HG02981 (cell line): ENCODE data around the gene FCSK.
"Not testable (repeated sequence)": the region's sequence is repeated elsewhere in the genome, so short reads cannot be mapped to it uniquely, and the experiment has no call there.

Experiments used
- ATAC-seq: cut with Tn5 transposase; IDR thresholded peaks from one replicate; pipeline ENCODE4 v1.9.1; 2021; ENCODE audit warnings: mild to moderate bottlenecking, moderate library complexity; ENCODE audit not compliant: unreplicated experiment

Gene FCSK

GRCh38 chr16:70522216-70523075 is 68.1 kb downstream of the FCSK start:
- no peak for ATAC-seq

- ATAC-seq: peak; percentile 48
Observed at GRCh38 chr16:70523076-70523742, 68.8 kb downstream of the FCSK start, which contains the start of gene COG4. Gene COG4 (minus strand): TSS chr16:70523554. CDS start chr16:70523543, 11 bp downstream.

- ATAC-seq: peak; percentile 45
Observed at GRCh38 chr16:70523743-70524398, 69.5 kb downstream of the FCSK start, which contains the start of gene SF3B3. Gene SF3B3 (plus strand): TSS chr16:70523816. CDS start chr16:70526657, 2,841 bp downstream.

- ATAC-seq: not testable (repeated sequence)
Observed at GRCh38 chr16:70524399-70524825, 70.0 kb downstream of the FCSK start.

GRCh38 chr16:70526403-70526802 is 72.0 kb downstream of the FCSK start:
- no peak for ATAC-seq

- no peak for ATAC-seq
Observed at GRCh38 chr16:70527315-70527996, 73.1 kb downstream of the FCSK start.

- ATAC-seq: no peak
Observed at GRCh38 chr16:70529051-70529777, 74.8 kb downstream of the FCSK start.
